Tibial nerve (tissue), 4 donors: ENCODE results near the gene TMPRSS7. TPM values are rescaled to one million over a fixed set of nuclear protein-coding genes. Genes with fewer than 3 reads are reported as not detected.

Source experiments
- DNase-seq, 2 donors: peaks; one replicate each; pipeline ENCODE4 v3.0.0-alpha.2; 2019; ENCODE audit warnings: low spot score in 2 of 2
- H3K27ac ChIP-seq, 4 donors: fragments of 200-600 bp; sonication (generic) in 3 of 4; one replicate each; pipeline ENCODE4 v1.5.1; 2017 to 2019; ENCODE audit warnings: mild to moderate bottlenecking in 1 of 4
- H3K27me3 ChIP-seq, 2 donors: fragments of 200-600 bp; sonication (generic) in 1 of 2; one replicate each; pipeline versions ENCODE4 v1.5.1 to v1.6.0; 2017 to 2019
- H3K36me3 ChIP-seq, 3 donors: fragments of 200-600 bp; sonication (generic); one replicate each; pipeline ENCODE4 v1.5.1; 2018 to 2019
- H3K4me1 ChIP-seq, 4 donors: fragments of 200-600 bp; sonication (generic) in 3 of 4; one replicate each; pipeline ENCODE4 v1.5.1; 2017 to 2019
- H3K4me3 ChIP-seq, 4 donors: fragments of 200-600 bp; sonication (generic) in 3 of 4; one replicate each; pipeline ENCODE4 v1.5.1; 2017 to 2019; ENCODE audit warnings: mild to moderate bottlenecking in 1 of 4, moderate library complexity in 1 of 4
- H3K9me3 ChIP-seq, 4 donors: fragments of 200-600 bp; sonication (generic) in 3 of 4; one replicate each; pipeline ENCODE4 v1.5.1; 2017 to 2019
- CTCF ChIP-seq, 5 experiments: fragments of 200-600 bp in 3 of 5; fragments of 450-650 bp in 2 of 5; sonication (generic) in 3 of 5; IDR thresholded peaks; one replicate each; pipeline ENCODE4 v1.5.1; 2016 to 2019; ENCODE audit warnings: antibody characterized with exemption in 5 of 5, mild to moderate bottlenecking in 3 of 5, moderate library complexity in 2 of 5
- EP300 ChIP-seq, 2 donors: sonication (generic); formaldehyde crosslinking; IDR thresholded peaks; one replicate each; pipeline ENCODE4 v1.6.1; 2017; ENCODE audit warnings: antibody characterized with exemption in 2 of 2, mild to moderate bottlenecking in 1 of 2
- POLR2A ChIP-seq, 2 donors: fragments of 450-650 bp; IDR thresholded peaks; one replicate each; pipeline ENCODE4 v1.6.1; 2017; ENCODE audit warnings: antibody characterized with exemption in 2 of 2, mild to moderate bottlenecking in 2 of 2, moderate library complexity in 2 of 2
- WGBS, 2 donors: methylation state at CpG; one replicate each; pipeline ENCODE4 v1.1.5; 2018; 5-methylcytosine and 5-hydroxymethylcytosine counted together
- total RNA-seq, 4 donors: library from RNA; depleted of rRNA; stranded (reverse); fragments of >200 nt; gene quantifications; one replicate each; pipeline ENCODE4 v1.1.0, GENCODE V29; 2016

The TMPRSS7 gene
- total RNA-seq, 4 donors from 2014 or later = not detected

GRCh38 chr3:111998636-111999483 is 35.7 kb upstream of the TMPRSS7 start, which contains the start of gene TAGLN3:
TAGLN3 (plus strand) TSS chr3:111998922; CDS start chr3:111999423, 501 bp downstream.
- H3K4me1 ChIP-seq = peaks cover 0 to 18% (median 3%) of the 10 kb centered on the region in 4 donors
- H3K27ac ChIP-seq = no peak within 1 kb of the TSS
- 4 to 6% methylated on average over 30 of the region's 30 CpGs for WGBS, 2 donors
- H3K36me3 ChIP-seq = no peaks in the 10 kb centered on the region
- H3K4me3 ChIP-seq = peak within 1 kb of the TSS; percentile 10 to 44 (median 32)
- DNase-seq = no peak
- H3K9me3 ChIP-seq = no peaks in the 10 kb centered on the region
- no peak for TF ChIP-seq CTCF (IDR thresholded peaks at IDR 0.05)
- TF ChIP-seq EP300 (IDR thresholded peaks at IDR 0.05) = no peak
- TF ChIP-seq POLR2A (IDR thresholded peaks at IDR 0.05) = no peak
- peaks cover 0 to 10% of the 10 kb centered on the region in 2 donors for H3K27me3 ChIP-seq

- H3K27ac ChIP-seq = no peak overlapping the region
- 29 to 30% methylated on average over 19 of the region's 19 CpGs for WGBS, 2 donors
- no peaks in the 10 kb centered on the region for H3K36me3 ChIP-seq
- no peaks in the 10 kb centered on the region for H3K9me3 ChIP-seq
- no peak for DNase-seq
- H3K4me1 ChIP-seq = peaks cover 0 to 18% (median 3%) of the 10 kb centered on the region in 4 donors
- H3K27me3 ChIP-seq = peaks cover 0 to 10% of the 10 kb centered on the region in 2 donors
- peak overlapping the region; percentile 10 to 44 (median 32) for H3K4me3 ChIP-seq
- TF ChIP-seq CTCF (IDR thresholded peaks at IDR 0.05) (no peak), EP300 (IDR thresholded peaks at IDR 0.05) (no peak), POLR2A (IDR thresholded peaks at IDR 0.05) (no peak)
Measured at GRCh38 chr3:111999484-112000324, 34.8 kb upstream of the TMPRSS7 start.

GRCh38 chr3:112000367-112000771 is 34.2 kb upstream of the TMPRSS7 start:
- Histone ChIP-seq H3K27ac (no peak overlapping the region), H3K4me1 (peaks cover 0 to 18% (median 3%) of the 10 kb centered on the region in 4 donors), H3K36me3 (no peaks in the 10 kb centered on the region), H3K27me3 (peaks cover 0 to 10% of the 10 kb centered on the region in 2 donors), H3K4me3 (no peak overlapping the region), H3K9me3 (no peaks in the 10 kb centered on the region)
- TF ChIP-seq CTCF (IDR thresholded peaks at IDR 0.05) = no peak
- no peak for TF ChIP-seq POLR2A (IDR thresholded peaks at IDR 0.05)
- TF ChIP-seq EP300 (IDR thresholded peaks at IDR 0.05) = no peak
- no peak for DNase-seq
- 96 to 97% methylated on average over 5 of the region's 5 CpGs for WGBS, 2 donors

- Histone ChIP-seq H3K4me3 (no peak overlapping the region), H3K27ac (no peak overlapping the region), H3K27me3 (peaks cover 0 to 10% of the 10 kb centered on the region in 2 donors), H3K9me3 (no peaks in the 10 kb centered on the region), H3K36me3 (no peaks in the 10 kb centered on the region), H3K4me1 (peaks cover 0 to 18% (median 3%) of the 10 kb centered on the region in 4 donors)
- TF ChIP-seq POLR2A (IDR thresholded peaks at IDR 0.05) (no peak), CTCF (IDR thresholded peaks at IDR 0.05) (no peak), EP300 (IDR thresholded peaks at IDR 0.05) (no peak)
- no peak for DNase-seq
- 80 to 84% methylated on average over 2 of the region's 2 CpGs for WGBS, 2 donors
Measured at GRCh38 chr3:112000966-112001365, 33.6 kb upstream of the TMPRSS7 start.
